ENCODE measurements around the gene ZNF430. TPM values are rescaled to one million over a fixed set of nuclear protein-coding genes. Genes with fewer than 3 reads are reported as not detected.
"Not testable (repeated sequence)": the region's sequence is repeated elsewhere in the genome, so short reads cannot be mapped to it uniquely, and the experiment has no call there.

ZNF430 gene
- total RNA-seq, result 8.4 and 12.9 TPM in 2 replicates

GRCh38 chr19:21020298-21021227 lies at the start of gene ZNF430:
Gene ZNF430 (plus strand): TSS chr19:21020657. CDS start chr19:21020801, 144 bp downstream.
- Histone ChIP-seq H3K36me3 (ENCODE audit: control insufficient read depth, insufficient read depth, low read length) (no peaks in the 10 kb centered on the region), H3K4me3 (ENCODE audit: low read depth, low read length) (peak within 1 kb of the TSS; percentile 64), H3K27me3 (ENCODE audit: control insufficient read depth, insufficient read depth, low read length) (no peaks in the 10 kb centered on the region)
- peak; percentile 82 for DNase-seq (ENCODE audit: low read depth)
- TF ChIP-seq CTCF (IDR thresholded peaks at IDR 0.05; ENCODE audit: insufficient read depth, low read length, poor library complexity, severe bottlenecking), result no peak

- not testable (repeated sequence) for H3K4me3 ChIP-seq (ENCODE audit: low read depth, low read length); DNase-seq (ENCODE audit: low read depth); H3K36me3 ChIP-seq (ENCODE audit: control insufficient read depth, insufficient read depth, low read length); H3K27me3 ChIP-seq (ENCODE audit: control insufficient read depth, insufficient read depth, low read length)
Measured at GRCh38 chr19:20992788-20993187, 27.7 kb upstream of the ZNF430 start.

- TF ChIP-seq CTCF (IDR thresholded peaks at IDR 0.05; ENCODE audit: insufficient read depth, low read length, poor library complexity, severe bottlenecking), result no peak
- peak; percentile 70 for DNase-seq (ENCODE audit: low read depth)
- Histone ChIP-seq H3K36me3 (ENCODE audit: control insufficient read depth, insufficient read depth, low read length) (no peaks in the 10 kb centered on the region), H3K4me3 (ENCODE audit: low read depth, low read length) (peak overlapping the region; percentile 65), H3K27me3 (ENCODE audit: control insufficient read depth, insufficient read depth, low read length) (no peaks in the 10 kb centered on the region)
Measured at GRCh38 chr19:20999731-21000352, 20.6 kb upstream of the ZNF430 start.

- DNase-seq (ENCODE audit: low read depth); H3K27me3 ChIP-seq (ENCODE audit: control insufficient read depth, insufficient read depth, low read length): not testable (repeated sequence)
Measured at GRCh38 chr19:21021238-21021637, 781 bp downstream of the ZNF430 start.

GRCh38 chr19:21022996-21023395 lies 2.5 kb downstream of the ZNF430 start:
- no peaks in the 10 kb centered on the region for H3K27me3 ChIP-seq (ENCODE audit: control insufficient read depth, insufficient read depth, low read length)
- DNase-seq (ENCODE audit: low read depth), result peak; percentile 67
- no peak overlapping the region for H3K4me3 ChIP-seq (ENCODE audit: low read depth, low read length)
- H3K36me3 ChIP-seq (ENCODE audit: control insufficient read depth, insufficient read depth, low read length), result no peaks in the 10 kb centered on the region
- no peak for TF ChIP-seq CTCF (IDR thresholded peaks at IDR 0.05; ENCODE audit: insufficient read depth, low read length, poor library complexity, severe bottlenecking)

More at GRCh38 chr19:21021238-21021637, 781 bp downstream of the ZNF430 start:
- peak overlapping the region; percentile 64 for H3K4me3 ChIP-seq (ENCODE audit: low read depth, low read length)
- H3K36me3 ChIP-seq (ENCODE audit: control insufficient read depth, insufficient read depth, low read length), result not testable (repeated sequence)

- no peak overlapping the region for H3K4me3 ChIP-seq (ENCODE audit: low read depth, low read length)
- no peak for TF ChIP-seq CTCF (IDR thresholded peaks at IDR 0.05; ENCODE audit: insufficient read depth, low read length, poor library complexity, severe bottlenecking)
- H3K27me3 ChIP-seq (ENCODE audit: control insufficient read depth, insufficient read depth, low read length), result no peaks in the 10 kb centered on the region
- no peaks in the 10 kb centered on the region for H3K36me3 ChIP-seq (ENCODE audit: control insufficient read depth, insufficient read depth, low read length)
- no peak for DNase-seq (ENCODE audit: low read depth)
Measured at GRCh38 chr19:21023901-21024300, 3.4 kb downstream of the ZNF430 start.

Measured in kidney epithelial cell (primary cell).